ENCODE data around the gene EDIL3.

GRCh38 chr5:83937837-83938236 lies 446.8 kb downstream of the EDIL3 start:
- no peak for TF ChIP-seq EZH2 (IDR thresholded peaks at IDR 0.05; ENCODE audit: borderline replicate concordance, insufficient read depth, low read depth, low read length, poor library complexity, severe bottlenecking)
- TF ChIP-seq, protein P1, sequence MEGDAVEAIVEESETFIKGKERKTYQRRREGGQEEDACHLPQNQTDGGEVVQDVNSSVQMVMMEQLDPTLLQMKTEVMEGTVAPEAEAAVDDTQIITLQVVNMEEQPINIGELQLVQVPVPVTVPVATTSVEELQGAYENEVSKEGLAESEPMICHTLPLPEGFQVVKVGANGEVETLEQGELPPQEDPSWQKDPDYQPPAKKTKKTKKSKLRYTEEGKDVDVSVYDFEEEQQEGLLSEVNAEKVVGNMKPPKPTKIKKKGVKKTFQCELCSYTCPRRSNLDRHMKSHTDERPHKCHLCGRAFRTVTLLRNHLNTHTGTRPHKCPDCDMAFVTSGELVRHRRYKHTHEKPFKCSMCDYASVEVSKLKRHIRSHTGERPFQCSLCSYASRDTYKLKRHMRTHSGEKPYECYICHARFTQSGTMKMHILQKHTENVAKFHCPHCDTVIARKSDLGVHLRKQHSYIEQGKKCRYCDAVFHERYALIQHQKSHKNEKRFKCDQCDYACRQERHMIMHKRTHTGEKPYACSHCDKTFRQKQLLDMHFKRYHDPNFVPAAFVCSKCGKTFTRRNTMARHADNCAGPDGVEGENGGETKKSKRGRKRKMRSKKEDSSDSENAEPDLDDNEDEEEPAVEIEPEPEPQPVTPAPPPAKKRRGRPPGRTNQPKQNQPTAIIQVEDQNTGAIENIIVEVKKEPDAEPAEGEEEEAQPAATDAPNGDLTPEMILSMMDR (IDR thresholded peaks at IDR 0.05), result no peak

Measured in B cell (primary cell).